ENCODE results near the gene SDK2. TPM values are rescaled to one million over a fixed set of nuclear protein-coding genes. Genes with fewer than 3 reads are reported as not detected.

Gene SDK2
- polyA plus RNA-seq, 1 of the 3 experiments (the other 2 are of a cell fraction), result 0.02 TPM

DNA sequence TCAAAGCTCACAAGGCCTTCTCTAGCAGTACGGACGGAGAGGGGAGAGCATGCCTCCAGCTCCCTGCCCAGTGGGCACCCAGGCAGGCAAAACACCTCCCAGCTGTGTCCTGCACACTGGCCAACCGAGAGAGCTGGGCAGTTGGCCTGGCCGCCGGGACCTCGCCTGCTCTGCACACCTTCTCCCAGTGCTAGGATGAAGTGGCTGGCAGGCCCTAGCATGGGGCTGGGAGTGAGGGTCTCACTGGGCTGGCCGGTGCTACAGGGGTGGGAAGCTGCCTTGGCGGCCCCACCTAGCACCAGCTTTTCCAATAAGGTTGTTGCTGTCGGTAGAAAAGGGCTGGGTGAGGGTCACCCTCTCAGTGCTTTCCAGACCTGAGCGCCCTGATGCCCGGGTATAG, 60.2 kb downstream of the SDK2 start:
- no peaks in the 10 kb centered on the region for H4K20me1 ChIP-seq (ENCODE audit: insufficient read depth)
- 59% methylated on average over 7 of the region's 11 CpGs for WGBS (ENCODE audit: low lambda C conversion rate)

DNA sequence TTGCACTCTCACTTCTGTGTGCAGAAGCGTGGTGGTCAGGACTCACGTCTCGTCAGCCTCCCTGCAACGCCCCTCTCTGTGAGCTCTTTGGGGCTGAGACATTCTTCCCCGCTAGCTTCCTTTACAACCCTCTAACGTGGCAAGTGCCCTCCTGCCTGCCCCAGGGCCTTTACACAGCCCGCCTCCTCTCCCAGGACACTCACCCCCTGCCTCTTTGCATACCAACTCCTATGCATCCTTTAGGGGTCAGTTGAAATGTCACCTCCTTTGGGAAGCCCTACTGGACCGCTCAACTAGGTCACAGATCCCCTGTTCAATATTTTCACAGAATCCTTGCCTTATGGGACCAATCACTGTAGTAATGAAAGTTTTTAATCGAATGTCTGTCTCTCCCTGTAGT, 61.4 kb downstream of the SDK2 start:
- Histone ChIP-seq H3K4me1 (ENCODE audit: control insufficient read depth in 1 of 2, insufficient read depth in 2 of 2, low read depth in 1 of 2, low read length in 1 of 2) (peaks cover 0 to 17% of the 10 kb centered on the region in 2 experiments; a peak in 2 of 4 replicates), H3K4me2 (no peak overlapping the region), H3K36me3 (replicated peaks in 1 of 2; ENCODE audit: control insufficient read depth in 1 of 2, insufficient read depth in 2 of 2, low read length in 1 of 2) (no peaks in the 10 kb centered on the region), H3K79me2 (ENCODE audit: insufficient read depth) (no peaks in the 10 kb centered on the region), H3F3A (replicated peaks; ENCODE audit: insufficient read depth) (no peaks in the 10 kb centered on the region), H4K20me1 (ENCODE audit: insufficient read depth) (no peaks in the 10 kb centered on the region), H3K9me2 (no peaks in the 10 kb centered on the region), H2AFZ (ENCODE audit: low read depth) (no peak overlapping the region), H3K9ac (no peak overlapping the region), H3K9me3 (no peaks in the 10 kb centered on the region; the same call in 1 of the 2 replicates), H3K4me3 (ENCODE audit: low read depth in 2 of 2, low read length in 1 of 2) (no peak overlapping the region), H3K27me3 (ENCODE audit: insufficient read depth) (no peaks in the 10 kb centered on the region), H3K27ac (ENCODE audit: low read depth in 2 of 2, low read length in 1 of 2) (no peak overlapping the region)
- ChIA-PET CTCF (interaction anchor here (0.9 to 7.6 kb wide), 2 partner anchors 14 to 28 kb away, joined by 3 to 96 read pairs; no protein-coding TSS in a partner anchor), POLR2A (no interaction called here)
- TF ChIP-seq, protein P1, sequence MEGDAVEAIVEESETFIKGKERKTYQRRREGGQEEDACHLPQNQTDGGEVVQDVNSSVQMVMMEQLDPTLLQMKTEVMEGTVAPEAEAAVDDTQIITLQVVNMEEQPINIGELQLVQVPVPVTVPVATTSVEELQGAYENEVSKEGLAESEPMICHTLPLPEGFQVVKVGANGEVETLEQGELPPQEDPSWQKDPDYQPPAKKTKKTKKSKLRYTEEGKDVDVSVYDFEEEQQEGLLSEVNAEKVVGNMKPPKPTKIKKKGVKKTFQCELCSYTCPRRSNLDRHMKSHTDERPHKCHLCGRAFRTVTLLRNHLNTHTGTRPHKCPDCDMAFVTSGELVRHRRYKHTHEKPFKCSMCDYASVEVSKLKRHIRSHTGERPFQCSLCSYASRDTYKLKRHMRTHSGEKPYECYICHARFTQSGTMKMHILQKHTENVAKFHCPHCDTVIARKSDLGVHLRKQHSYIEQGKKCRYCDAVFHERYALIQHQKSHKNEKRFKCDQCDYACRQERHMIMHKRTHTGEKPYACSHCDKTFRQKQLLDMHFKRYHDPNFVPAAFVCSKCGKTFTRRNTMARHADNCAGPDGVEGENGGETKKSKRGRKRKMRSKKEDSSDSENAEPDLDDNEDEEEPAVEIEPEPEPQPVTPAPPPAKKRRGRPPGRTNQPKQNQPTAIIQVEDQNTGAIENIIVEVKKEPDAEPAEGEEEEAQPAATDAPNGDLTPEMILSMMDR (IDR thresholded peaks at IDR 0.05), result no peak
- TF ChIP-seq CHD2 (IDR thresholded peaks at IDR 0.05; ENCODE audit: low read length, partially characterized antibody) (no peak), RXRA (IDR thresholded peaks at IDR 0.05; ENCODE audit: borderline replicate concordance, low read depth) (no peak), ELF1 (IDR thresholded peaks at IDR 0.05) (no peak), GABPA (IDR thresholded peaks at IDR 0.05; ENCODE audit: low read depth) (no peak), TEAD4 (IDR thresholded peaks at IDR 0.05; ENCODE audit: borderline replicate concordance, insufficient read depth) (no peak), EZH2phosphoT487 (IDR thresholded peaks at IDR 0.05; ENCODE audit: borderline replicate concordance, low read depth) (no peak), POLR2AphosphoS5 (IDR thresholded peaks at IDR 0.05; ENCODE audit: low read depth, low read length) (no peak), SMC3 (IDR thresholded peaks at IDR 0.05; ENCODE audit: low read depth, low read length) (no peak), FOXJ3 (CRISPR knock-in tag; IDR thresholded peaks at IDR 0.05) (no peak), MEF2A (IDR thresholded peaks at IDR 0.05; ENCODE audit: borderline replicate concordance, low read depth) (no peak), RCOR1 (IDR thresholded peaks at IDR 0.05; ENCODE audit: low read length) (no peak), YY1 (IDR thresholded peaks at IDR 0.05; ENCODE audit: low read depth) (no peak)
- TF ChIP-seq, protein P2, sequence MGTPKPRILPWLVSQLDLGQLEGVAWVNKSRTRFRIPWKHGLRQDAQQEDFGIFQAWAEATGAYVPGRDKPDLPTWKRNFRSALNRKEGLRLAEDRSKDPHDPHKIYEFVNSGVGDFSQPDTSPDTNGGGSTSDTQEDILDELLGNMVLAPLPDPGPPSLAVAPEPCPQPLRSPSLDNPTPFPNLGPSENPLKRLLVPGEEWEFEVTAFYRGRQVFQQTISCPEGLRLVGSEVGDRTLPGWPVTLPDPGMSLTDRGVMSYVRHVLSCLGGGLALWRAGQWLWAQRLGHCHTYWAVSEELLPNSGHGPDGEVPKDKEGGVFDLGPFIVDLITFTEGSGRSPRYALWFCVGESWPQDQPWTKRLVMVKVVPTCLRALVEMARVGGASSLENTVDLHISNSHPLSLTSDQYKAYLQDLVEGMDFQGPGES (IDR thresholded peaks at IDR 0.05; ENCODE audit: low read depth, low read length), result no peak
- TF ChIP-seq, protein P3, sequence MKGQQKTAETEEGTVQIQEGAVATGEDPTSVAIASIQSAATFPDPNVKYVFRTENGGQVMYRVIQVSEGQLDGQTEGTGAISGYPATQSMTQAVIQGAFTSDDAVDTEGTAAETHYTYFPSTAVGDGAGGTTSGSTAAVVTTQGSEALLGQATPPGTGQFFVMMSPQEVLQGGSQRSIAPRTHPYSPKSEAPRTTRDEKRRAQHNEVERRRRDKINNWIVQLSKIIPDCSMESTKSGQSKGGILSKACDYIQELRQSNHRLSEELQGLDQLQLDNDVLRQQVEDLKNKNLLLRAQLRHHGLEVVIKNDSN (IDR thresholded peaks at IDR 0.05; ENCODE audit: borderline replicate concordance, low read depth), result no peak
- TF ChIP-seq, protein P4, sequence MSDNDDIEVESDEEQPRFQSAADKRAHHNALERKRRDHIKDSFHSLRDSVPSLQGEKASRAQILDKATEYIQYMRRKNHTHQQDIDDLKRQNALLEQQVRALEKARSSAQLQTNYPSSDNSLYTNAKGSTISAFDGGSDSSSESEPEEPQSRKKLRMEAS (IDR thresholded peaks at IDR 0.05; ENCODE audit: low read depth), result no peak
- no peak for DNase-seq
- 52% methylated on average over 9 of the region's 9 CpGs for WGBS (ENCODE audit: low lambda C conversion rate)

More for the DNA sequence above, 60.2 kb downstream of the SDK2 start:
- no peak overlapping the region for H3K4me3 ChIP-seq (ENCODE audit: low read depth in 2 of 2, low read length in 1 of 2)
- H3K9me2 ChIP-seq, result no peaks in the 10 kb centered on the region
- H3K36me3 ChIP-seq (replicated peaks in 1 of 2; ENCODE audit: control insufficient read depth in 1 of 2, insufficient read depth in 2 of 2, low read length in 1 of 2), result no peaks in the 10 kb centered on the region
- H3K4me1 ChIP-seq (ENCODE audit: control insufficient read depth in 1 of 2, insufficient read depth in 2 of 2, low read depth in 1 of 2, low read length in 1 of 2), result peaks cover 0 to 26% of the 10 kb centered on the region in 2 experiments; a peak in 2 of 4 replicates
- ChIA-PET CTCF (interaction anchor here (0.9 to 8.6 kb wide), 9 partner anchors 12 to 616 kb away, joined by 3 to 96 read pairs (median 5); partner anchors contain the start of gene SDK2), POLR2A (no interaction called here)
- no peaks in the 10 kb centered on the region; the same call in 1 of the 2 replicates for H3K9me3 ChIP-seq
- no peak overlapping the region for H3K4me2 ChIP-seq
- H3K79me2 ChIP-seq (ENCODE audit: insufficient read depth), result no peaks in the 10 kb centered on the region
- H3K27ac ChIP-seq (ENCODE audit: low read depth in 2 of 2, low read length in 1 of 2), result no peak overlapping the region
- no peak for DNase-seq
- no peak for TF ChIP-seq RFX5 (IDR thresholded peaks at IDR 0.05; ENCODE audit: low read length)
- TF ChIP-seq, protein P5, sequence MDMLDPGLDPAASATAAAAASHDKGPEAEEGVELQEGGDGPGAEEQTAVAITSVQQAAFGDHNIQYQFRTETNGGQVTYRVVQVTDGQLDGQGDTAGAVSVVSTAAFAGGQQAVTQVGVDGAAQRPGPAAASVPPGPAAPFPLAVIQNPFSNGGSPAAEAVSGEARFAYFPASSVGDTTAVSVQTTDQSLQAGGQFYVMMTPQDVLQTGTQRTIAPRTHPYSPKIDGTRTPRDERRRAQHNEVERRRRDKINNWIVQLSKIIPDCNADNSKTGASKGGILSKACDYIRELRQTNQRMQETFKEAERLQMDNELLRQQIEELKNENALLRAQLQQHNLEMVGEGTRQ (IDR thresholded peaks at IDR 0.05; ENCODE audit: borderline replicate concordance, low read depth, low read length), result no peak
- no peaks in the 10 kb centered on the region for H3K27me3 ChIP-seq (ENCODE audit: insufficient read depth)
- no peak overlapping the region for H3K9ac ChIP-seq
- no peak overlapping the region for H2AFZ ChIP-seq (ENCODE audit: low read depth)
- H3F3A ChIP-seq (replicated peaks; ENCODE audit: insufficient read depth), result no peaks in the 10 kb centered on the region
